COLO829 (cell line): ENCODE measurements around the gene IL1RN.
A peak's percentile ranks its signal among the peaks of the same experiment; 100 is the strongest.

Experiments
- DNase-seq: peaks from one replicate; pipeline ENCODE4 v3.0.0; 2012; ENCODE audit warnings: low spot score

IL1RN gene

DNA sequence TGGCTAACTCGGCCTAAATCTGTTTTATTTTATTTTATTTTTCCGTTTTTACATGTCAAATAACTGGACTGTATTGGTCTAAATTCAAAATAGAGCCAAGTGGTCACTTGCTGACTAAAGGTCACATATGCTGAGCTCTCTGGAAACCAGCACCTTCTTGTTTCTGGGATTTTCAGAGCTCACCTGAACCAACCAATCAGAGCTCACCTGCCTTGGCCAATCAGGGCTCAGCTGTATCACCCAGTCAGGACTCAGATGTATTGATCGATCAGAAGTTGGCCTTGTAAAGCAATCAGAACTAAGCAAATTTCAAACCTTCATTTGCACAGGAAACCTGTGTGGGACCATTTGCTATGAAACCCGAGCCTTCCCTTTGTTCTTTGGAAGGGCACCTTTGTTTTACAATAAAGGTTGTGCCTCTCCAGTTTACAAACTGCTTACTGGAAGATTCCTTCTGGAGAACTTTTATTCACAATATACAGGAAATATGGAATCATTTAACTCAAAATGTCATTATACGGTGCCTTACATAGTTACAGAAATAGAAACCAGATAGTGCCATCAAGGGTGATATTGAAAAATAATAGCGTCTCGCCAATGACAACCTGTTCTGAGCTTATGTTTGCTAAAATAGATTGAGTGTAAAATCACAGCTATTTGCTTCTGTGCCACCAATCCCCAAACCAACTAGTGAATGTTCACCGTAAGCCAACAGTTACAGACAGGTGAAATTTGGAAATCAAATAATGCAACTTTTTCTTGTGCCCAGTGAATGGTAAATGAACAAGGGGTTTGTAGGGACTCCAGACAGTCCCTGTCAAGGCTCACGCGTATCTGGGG lies 29.1 kb downstream of the IL1RN start:
- DNase-seq: no peak

DNA sequence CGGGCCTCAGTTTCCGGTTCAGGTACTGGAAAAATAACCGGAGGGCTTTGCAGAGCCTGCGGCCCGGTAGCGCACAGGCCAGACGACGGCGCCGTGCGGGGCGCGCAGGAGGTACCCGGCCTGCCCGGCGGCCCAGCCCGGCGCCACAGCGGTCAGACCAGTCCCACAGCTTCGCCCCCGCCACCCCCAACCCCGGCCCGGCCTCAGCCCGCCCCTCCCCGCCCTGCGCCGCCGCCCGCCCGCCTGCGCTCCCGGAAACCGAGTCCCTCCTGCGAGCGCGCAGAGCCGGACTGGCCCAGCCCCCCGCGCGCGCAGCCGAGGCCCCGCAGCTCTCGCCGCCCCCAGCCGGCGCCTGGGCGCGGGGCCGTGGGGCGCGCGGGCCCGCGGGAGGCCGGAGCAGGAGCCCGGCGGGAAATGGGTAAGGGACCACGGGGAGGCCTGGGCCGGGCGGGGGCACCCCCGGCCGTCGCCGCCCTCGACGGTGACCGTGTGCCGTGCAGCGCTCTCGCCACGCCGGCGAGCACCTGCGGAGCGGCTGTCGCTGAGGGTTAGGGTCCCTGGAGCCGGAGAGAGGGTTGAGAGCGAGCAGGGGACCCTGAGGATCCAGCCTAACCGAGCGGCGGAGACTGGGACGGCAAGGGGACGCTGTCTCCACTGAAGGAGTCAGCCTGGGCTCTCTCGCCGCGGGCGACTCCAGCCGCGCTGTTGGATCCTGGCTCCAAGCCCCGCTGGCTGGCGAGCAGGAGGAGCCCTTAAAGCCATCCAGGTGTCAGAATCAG lies 29.9 kb downstream of the IL1RN start:
- no peak for DNase-seq

DNA sequence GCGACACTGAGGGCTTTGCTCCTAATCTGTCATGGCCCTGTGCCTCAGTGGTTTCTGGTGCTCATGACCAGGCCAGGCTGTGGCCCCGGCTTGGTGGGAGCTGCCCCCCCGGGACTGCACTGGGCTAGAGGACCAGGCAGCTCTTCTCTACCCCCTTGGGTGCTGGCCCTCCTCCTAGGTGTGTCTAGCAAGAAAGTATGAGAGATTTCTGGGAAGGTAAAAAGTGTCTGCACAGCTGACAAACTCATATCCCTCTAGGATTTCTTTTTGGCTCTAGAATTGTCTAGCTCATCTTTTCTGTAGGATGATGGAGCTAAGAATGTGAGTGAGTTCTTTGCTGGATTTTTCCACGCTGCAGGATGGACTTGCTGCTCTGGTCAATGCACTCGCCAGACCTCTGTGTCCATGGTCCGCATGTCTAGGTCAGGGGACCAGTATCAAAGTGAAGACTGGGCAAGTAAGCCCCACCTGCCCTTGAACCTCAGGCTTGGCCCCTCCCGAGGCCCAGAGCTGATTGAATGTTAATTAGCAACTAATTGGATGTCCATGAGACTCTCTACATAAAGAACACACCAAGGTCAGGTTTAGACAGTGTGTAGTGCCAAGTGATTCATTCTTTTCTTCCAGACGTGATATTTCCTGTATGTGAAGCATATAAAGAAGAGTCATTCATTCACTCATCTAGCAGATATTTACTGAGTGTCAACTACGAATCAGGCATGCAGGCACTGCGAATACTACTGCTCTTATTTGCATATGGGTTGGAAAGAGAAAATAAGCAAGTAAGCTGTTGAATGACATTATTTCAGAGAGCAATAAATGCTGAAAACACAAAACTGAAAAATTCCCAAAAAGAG lies 30.7 kb downstream of the IL1RN start:
- peak; percentile 33 for DNase-seq

DNA sequence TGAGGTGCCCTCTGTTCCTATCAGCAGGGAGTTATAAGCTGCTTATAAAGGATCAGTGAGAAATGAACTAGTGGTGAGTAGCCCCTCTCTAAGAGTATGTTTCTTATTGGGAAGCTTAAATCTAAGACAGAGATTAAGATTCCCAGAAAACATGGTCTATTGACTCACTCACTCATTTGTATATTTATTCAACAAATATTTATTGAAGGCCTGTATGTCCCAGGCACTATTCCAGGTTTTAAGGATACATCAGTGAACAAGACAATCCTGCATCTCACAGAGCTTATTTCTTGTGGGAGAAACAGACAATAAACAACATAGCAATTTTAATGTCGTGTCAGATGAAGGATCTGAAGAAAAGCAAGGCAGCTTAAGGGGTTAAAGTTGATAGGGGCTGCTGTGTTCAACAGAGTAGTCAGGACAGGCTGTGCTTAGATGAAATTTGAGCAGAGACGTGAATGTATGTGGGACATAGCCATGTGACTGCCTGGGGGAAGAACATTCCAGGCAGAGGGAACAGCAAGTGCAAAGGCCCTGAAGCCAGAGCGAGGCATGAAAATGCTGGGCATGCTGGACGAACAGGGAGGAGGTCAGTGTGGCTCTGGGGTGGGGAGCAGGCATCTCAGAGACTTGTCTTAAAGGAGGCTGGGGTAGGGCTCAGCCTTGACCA lies 31.6 kb downstream of the IL1RN start:
- DNase-seq: no peak

DNA sequence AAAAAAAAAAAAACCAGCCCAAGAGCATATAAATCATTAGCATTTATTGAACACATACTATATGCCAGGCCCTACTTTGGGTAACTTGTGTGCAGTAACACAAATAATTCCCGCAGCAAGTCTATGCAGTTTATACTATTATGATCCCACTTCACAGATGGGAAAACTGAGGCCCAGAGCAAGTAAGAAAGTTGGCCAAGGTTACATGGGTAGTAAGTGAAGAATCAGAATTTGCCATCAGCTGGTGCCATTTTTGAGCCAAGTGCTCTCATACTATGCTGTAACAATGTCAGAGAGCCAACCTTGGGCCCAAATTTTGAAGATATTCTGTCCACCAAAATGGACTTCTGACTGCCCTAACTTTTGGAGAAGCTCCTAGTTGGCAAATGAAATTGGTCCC lies 32.9 kb downstream of the IL1RN start:
- DNase-seq: no peak

DNA sequence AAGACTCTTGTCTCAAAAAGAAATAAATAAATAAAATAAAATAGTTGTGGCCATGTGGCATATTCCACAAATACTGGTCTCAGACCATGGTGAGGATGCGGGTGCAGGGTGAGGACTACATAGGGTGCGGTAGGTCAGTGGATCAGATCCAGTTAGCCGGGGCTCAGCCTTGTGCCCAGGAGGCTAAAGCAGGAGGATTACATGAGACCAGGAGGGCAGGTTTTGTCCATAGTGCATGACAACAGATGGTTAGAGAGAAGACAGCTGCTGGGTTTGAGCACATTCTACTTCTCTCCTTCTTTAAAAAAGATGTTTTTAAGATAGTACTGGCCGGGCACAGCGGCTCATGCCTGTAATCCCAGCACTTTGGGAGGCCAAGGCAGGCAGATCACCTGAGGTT lies 33.6 kb downstream of the IL1RN start:
- no peak for DNase-seq

DNA sequence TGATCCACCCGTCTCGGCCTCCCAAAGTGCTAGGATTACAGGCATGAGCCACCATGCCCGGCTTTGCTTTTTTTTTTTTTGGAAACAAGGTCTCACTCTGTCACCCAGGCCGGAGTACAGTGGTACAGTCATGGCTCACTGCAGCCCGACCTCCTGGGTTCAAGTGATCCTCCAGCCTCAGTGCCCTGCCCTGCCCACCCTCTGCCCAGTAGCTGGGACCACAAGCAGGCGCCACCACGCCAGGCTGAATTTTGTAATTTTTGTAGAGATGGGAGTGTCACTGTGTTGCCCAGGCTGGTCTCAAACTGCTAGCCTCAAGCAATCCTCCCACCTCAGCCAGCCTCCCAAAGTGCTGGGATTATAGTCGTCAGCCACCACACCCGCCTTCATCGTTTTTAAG lies 34.8 kb downstream of the IL1RN start:
- DNase-seq: no peak

DNA sequence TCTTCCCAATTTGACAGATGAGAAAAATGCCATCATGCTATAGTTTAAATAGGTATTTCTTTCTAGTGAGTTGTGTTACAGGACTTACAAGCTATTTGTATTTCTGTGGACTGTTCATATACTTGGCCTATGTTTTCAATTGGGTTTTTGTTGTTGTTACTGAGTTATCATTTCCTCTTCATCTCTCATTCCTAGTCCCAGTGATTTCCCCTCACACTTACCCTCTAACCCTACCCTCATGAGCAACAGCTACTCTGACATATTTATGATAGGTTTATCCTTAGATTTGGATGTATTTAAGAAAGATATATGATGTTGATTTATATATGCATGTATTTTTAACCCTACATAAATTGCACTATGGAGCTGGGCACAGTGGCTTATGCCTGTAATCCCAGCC lies 35.5 kb downstream of the IL1RN start:
- DNase-seq: no peak

DNA sequence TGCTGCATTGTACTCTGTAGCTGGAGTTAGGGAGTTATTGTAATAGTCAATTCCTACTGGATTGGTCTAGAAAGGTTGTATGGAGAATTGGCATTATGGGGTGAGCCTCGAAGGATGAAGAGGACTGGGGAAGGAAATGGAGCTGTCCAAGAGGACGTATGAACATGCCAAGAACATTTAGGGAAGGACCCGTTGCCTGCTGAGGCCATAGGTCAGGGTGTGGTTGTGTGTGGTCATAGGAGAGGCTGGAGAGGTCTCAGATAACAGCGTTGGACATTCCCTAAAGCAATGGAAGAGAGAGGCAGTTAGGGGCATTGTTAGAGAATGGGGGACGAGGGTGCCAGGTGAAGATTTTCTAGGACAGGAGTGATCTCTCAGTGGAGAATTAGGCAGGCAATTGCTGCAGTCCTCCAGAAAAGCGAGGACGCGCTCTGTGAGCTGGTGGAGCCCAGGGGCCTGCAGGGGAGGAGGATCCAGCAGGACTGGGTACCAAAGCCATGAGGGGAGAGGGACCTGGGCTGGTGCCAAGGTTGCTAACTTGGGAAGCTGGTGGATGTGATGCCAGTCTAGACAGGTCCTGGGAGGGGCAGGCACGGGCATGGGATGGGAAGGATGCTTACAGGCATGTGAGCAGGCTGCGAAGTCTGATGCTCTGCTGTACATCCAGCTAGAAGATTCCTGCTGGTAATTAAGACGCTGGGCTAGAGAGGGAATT lies 37.0 kb downstream of the IL1RN start:
- no peak for DNase-seq

DNA sequence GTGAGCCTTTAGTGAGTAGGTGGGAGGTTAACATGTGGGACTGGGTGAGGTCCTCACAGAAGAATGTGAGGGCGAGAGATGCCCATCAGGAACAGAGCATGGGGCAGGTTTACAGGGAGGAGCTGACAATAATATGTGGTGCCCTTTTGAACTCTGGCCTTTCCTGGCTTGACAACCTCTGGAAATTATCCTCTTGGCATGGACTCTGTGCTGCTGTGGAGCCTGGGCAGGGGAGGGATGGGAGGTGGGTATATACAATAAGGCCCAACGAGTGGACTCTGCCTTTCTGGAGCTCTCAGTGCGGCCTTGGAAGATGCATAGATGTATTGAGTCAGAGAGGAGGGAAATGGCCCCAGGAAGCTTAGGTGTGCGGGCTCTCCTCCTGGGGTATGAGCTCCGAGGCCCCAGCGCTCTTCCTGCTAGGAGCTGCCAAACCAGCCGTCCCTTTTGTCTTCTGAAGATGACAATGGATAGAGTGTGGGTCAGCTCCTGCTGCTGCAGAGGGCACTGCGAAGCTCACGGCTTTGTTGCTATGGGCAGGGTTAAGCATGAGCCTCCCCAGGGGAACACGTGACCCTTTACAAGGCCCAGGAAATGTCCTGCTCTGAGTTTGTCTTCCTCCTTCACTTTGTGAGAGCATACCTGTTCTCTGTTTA lies 37.7 kb downstream of the IL1RN start:
- DNase-seq: no peak

DNA sequence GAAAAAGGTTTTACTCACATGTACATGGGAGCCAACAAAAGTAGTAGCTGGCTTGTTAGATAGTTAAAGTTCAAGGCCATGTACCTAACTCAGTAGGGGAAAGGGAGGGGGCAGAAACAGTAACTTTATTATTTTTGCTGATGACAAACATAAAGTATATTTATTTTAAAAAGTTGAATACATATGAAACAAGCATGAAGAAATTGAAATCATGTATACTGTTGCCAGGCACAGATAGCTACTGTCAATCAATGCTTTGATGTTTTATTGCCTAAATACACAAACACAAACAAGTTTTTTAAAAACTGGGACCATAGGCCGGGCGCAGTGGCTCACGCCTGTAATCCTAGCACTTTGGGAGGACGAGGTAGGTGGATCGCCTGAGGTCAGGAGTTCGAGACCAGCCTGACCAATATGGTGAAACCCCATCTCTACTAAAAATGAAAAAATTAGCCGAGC lies 38.8 kb downstream of the IL1RN start:
- DNase-seq: no peak

DNA sequence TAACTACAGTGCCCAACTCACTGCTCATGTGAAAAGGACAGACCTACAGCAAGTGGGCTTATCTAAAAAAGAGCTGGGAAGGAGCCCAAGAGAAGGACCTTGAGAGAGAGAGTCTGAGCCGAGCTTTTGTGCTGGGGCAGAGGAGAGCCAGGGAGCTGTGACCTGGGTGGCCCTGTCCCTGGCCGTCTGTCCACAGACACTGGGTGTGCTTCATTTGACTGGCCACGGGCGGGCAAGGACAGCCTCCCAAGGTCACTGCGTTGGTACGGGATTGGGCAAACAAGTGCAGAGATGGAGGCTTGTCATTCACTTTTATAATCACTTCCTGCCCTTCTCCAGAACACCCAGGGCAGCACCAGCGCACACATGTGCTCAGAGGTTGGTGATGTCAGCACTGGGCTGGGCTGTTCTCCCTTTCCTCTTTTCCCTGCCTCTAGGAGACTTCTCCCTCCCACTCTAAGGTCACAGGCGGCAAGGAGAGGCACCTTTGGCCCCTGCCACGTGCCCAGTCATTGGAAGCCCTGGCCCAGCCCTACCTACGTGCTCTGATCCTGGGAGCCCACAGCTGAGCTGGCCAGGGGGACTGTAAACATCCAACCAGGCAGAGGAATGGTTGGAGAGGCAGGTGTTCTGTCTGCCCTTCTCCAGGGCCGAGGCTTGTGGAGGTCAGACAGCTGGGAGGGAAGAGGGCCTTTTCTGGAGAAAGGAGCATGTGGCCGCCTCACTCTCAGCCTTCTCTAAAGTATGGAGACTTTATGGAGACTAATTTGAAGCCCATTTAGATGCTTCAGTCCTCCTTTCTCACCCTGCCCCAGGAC lies 39.9 kb downstream of the IL1RN start:
- no peak for DNase-seq

DNA sequence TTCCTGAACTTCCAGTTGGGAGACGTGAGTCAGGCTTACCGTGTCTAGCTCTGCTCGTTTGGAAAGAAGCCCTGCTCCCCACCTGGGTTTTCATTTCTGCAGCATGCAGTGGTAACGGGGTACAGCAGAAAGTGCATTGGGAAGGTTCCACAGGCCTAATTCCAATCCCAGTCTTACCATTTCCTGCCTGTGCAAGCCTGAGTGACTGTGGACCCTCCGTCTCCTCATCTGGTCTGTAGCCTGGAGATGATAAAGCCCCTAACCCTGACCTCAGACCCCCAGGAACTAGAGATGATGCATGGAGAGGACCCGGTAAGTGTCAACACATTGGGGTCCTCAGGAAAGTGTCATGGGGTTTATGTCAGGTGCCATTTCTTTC lies 40.6 kb downstream of the IL1RN start:
- no peak for DNase-seq

DNA sequence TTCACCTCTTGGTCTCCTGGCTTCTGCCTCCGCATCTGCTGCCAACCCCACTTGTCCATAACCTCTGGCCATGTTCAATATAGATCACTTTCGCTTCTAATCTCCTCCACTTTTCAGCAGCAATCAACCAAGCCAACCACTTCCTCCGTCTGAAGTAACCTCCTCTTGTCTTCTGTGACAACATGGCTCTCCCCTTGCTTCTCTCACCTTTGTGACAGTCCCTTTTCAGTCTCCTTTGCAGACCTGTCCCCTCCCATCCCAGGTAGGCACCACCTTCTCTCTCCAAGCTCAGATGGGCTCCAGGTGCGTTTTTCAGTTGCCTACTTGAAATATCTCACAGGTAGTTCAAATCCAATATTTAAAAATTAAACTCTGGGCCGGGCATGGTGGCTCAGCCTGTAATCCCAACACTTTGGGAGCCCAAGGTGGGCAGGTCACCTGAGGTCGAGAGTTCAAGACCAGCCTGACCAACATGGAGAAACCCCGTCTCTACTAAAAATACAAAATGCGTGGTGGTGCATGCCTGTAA lies 41.7 kb downstream of the IL1RN start:
- no peak for DNase-seq

DNA sequence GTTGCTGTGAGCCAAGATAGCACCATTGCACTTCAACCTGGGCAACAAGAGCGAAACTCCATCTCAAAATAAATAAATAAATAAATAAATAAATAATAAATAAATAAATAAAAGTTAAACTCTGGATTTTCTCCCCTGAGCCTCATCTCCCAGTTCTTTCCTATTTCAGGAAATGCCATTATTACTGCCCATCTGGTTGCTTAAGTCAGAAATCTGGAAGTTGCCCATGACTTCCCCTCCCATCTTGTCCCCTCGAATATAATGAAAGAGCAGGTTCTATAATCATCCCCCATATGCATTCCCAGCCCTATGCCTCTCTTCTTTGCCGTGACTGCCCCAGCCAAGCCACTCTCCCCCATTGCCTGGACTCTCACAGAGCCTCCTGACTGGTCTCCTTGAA lies 42.2 kb downstream of the IL1RN start:
- no peak for DNase-seq

DNA sequence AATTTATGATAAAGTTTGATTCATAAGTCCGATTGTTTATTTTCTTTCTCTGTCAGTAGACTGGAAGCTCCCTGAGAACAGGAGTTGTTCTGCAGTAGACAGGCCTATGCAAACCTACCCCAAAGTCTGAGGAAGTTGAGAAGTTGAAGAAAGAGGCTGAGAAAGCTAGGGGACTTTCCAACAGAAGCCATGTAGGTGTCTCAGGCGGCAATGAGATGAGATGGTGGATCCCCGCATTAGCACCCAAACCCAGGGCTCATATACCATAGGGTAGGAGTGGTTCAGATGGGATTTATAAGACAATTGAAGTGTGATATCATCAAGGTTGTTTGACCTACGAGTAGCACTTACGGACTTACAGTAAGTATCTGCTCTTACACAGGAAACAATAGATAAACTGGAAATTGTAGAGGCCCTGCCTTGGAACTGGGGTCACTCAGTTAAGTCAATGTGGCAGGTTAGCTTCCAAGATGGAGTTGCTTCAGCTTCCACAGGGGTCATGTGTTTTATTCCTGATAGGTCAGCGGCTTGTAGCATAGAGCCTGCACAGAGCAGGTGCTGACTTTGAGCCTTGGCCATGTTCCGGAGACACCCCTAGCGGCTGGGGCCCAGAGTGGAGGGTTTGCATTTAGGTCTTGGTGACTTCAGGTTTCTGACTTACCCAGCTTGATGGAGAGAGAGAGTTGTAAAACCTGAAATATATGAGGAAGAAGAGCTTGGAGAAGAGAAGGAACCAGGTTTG lies 44.1 kb downstream of the IL1RN start:
- DNase-seq: no peak

DNA sequence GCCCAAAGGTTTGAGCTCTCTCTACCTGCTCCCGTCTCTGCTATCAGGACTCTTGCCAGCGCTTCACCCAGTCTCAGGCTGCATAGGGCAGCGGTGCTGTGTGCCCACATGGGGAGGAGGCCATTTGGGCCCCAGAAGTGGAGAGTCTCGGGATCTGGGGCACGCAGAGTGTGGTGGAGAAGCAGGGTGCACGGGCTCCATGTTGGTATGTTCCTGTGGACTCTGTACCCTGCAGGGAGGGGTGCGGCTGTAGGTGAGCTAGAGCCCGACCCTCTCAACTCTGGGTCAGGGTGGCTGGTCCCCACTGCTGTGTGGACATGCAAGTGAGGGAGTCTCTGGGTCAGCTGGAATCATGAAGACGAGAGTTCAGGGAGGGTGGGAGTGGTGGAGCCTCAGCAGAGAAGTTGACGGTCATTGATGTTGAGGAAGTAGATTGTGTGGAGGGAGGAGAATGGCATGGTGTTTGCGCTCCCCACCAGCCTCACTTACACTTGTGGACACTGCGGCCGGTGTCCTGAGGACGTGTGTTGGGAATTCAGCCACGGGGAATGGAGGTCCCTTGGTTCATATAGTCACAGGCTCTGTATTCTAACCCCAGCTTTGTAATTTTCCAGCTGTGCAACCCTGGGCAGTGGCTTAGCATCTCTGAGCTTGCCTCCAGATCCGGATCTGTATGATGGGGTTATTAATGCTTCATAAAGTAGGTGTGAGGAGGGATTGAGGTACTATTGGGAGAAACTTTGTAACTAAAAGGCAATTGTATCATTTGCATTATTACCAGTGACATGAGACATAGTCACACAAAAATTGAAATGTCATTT lies 45.5 kb downstream of the IL1RN start:
- no peak for DNase-seq
